Endometrium (tissue), 2 donors: Measurements from ENCODE around the gene SORCS2.

Experiments used
- FAIRE-seq: peaks from 2 replicates; lab custom pipeline; 2012; peaks lifted over from hg19 to GRCh38; lab: Jason Lieb, UNC
- donor health status: control.
- donor health status: control.

The SORCS2 gene

GRCh38 chr4:7160439-7160838 lies 31.9 kb upstream of the SORCS2 start:
- FAIRE-seq = no peak

- FAIRE-seq = no peak
These were observed 31.3 kb upstream of the SORCS2 start for GRCh38 chr4:7160951-7161440.

- no peak for FAIRE-seq
These were observed 30.6 kb upstream of the SORCS2 start for GRCh38 chr4:7161721-7162214.

GRCh38 chr4:7165056-7165873 lies 27.1 kb upstream of the SORCS2 start:
- FAIRE-seq = peak; percentile 59

- FAIRE-seq = no peak
These were observed 26.5 kb upstream of the SORCS2 start for GRCh38 chr4:7165874-7166201.

- FAIRE-seq = no peak
These were observed 26.1 kb upstream of the SORCS2 start for GRCh38 chr4:7166237-7166636.

GRCh38 chr4:7166981-7167700 lies 25.2 kb upstream of the SORCS2 start:
- FAIRE-seq = no peak

- FAIRE-seq = no peak
These were observed 24.6 kb upstream of the SORCS2 start for GRCh38 chr4:7167706-7168105.

- FAIRE-seq = no peak
These were observed 24.2 kb upstream of the SORCS2 start for GRCh38 chr4:7168106-7168505.

GRCh38 chr4:7169134-7169533 lies 23.2 kb upstream of the SORCS2 start:
- FAIRE-seq = no peak

GRCh38 chr4:7170012-7170411 lies 22.3 kb upstream of the SORCS2 start:
- FAIRE-seq = no peak

- FAIRE-seq = no peak
These were observed 21.0 kb upstream of the SORCS2 start for GRCh38 chr4:7171191-7171900.

- no peak for FAIRE-seq
These were observed 19.8 kb upstream of the SORCS2 start for GRCh38 chr4:7172508-7172907.

GRCh38 chr4:7172946-7173345 lies 19.4 kb upstream of the SORCS2 start:
- no peak for FAIRE-seq

- no peak for FAIRE-seq
These were observed 18.4 kb upstream of the SORCS2 start for GRCh38 chr4:7173841-7174449.

GRCh38 chr4:7179158-7179557 lies 13.2 kb upstream of the SORCS2 start:
- FAIRE-seq = no peak

GRCh38 chr4:7180938-7181337 lies 11.4 kb upstream of the SORCS2 start:
- no peak for FAIRE-seq

GRCh38 chr4:7182616-7183015 lies 9.7 kb upstream of the SORCS2 start:
- FAIRE-seq = no peak

- no peak for FAIRE-seq
These were observed 9.2 kb upstream of the SORCS2 start for GRCh38 chr4:7183161-7183560.

GRCh38 chr4:7183780-7184460 lies 8.4 kb upstream of the SORCS2 start:
- no peak for FAIRE-seq

- FAIRE-seq = no peak
These were observed 6.8 kb upstream of the SORCS2 start for GRCh38 chr4:7185487-7186030.
